Hindlimb muscle (tissue), 1 donor: ENCODE measurements around the gene APEX1. TPM values are rescaled to one million over a fixed set of nuclear protein-coding genes. Genes with fewer than 3 reads are reported as not detected.
"Not testable (repeated sequence)": the region's sequence is repeated elsewhere in the genome, so short reads cannot be mapped to it uniquely, and the experiment has no call there.

Experiments used
- DNase-seq: peaks from one replicate; pipeline ENCODE4 v3.0.0-alpha.2; 2013
- polyA plus RNA-seq: library from polyadenylated mRNA; unstranded; fragments of 120-200 nt; gene quantifications from one replicate; pipeline ENCODE4 v1.2.1, GENCODE V29; 2013; ENCODE audit not compliant: insufficient read length

APEX1 gene
- polyA plus RNA-seq, 1 donor, result 163 TPM

DNA sequence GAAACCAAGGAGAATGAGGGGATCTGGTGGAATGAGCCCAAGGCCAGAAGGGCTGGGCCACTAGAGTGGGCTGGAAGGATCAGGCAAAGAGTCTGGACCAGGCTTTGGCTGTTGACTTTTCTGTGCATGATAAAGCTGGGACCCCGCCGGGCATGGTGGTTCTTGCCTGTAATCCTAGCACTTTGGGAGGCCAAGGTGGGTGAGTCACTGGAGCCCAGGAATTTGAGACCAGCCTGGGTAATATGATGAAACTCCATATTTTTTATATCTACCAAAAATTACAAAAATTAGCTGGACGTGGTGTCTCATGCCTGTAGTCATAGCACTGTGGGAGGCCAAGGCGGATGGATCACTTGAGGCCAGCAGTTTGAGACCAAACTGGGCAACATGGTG lies 18.7 kb upstream of the APEX1 start:
- DNase-seq, result no peak

DNA sequence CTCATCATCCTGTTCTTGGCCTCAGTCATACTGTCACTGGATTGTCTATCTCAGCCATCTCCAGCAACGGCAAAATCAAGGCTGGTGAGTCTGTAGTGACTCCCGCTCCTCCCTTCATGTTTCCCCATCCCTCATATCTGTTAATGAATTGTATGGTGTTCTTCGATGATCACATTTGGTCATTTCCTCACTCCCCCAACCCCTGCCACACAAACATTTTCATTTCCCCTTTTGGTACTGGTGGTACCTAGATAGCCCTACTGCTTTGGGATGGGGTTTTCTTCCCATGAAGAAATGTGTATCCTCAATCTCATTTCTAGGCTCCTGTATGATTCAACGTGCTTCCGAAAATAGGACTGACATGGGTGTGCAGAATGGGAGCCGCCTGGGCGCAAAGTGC lies 16.4 kb upstream of the APEX1 start:
- DNase-seq, result no peak

DNA sequence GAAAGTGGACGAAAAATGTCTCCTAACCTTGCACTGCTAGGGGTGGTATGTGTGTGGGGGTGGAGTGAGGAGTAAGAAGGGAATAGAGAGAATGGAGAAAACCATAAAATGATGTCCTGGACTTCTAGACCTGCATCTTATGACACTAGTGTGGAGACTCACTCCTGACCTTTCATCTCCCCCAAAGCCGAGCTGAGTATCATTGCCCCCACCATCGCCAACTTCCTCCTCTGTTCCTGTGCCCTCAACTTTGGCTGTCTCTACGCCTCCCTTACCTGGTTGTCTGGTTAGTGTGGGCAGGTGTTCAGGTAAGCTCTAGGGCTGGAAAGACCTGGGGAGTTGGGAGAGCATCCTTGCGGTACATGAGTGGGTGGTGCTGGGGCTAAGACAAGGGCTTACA lies 14.6 kb upstream of the APEX1 start:
- no peak for DNase-seq

DNA sequence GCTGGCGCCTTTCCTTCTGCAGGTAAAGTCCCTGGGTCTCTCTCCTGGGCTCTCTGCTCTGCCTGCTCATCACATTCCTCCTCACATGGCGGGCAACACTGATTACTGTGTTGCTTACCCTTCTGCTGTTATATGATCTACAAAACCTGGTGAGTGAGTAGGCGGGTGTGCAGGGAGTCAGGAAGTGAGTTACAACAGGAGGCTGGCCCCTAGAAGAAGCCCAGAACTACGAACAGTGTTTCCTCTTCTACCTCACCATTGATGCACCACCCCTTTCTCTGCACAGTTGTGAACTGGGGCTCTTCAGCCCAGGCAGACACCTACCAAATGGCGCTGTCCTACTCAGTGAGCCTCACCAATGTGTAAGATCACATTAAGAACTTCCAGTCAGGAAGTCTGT lies 14.1 kb upstream of the APEX1 start:
- DNase-seq, result no peak

DNA sequence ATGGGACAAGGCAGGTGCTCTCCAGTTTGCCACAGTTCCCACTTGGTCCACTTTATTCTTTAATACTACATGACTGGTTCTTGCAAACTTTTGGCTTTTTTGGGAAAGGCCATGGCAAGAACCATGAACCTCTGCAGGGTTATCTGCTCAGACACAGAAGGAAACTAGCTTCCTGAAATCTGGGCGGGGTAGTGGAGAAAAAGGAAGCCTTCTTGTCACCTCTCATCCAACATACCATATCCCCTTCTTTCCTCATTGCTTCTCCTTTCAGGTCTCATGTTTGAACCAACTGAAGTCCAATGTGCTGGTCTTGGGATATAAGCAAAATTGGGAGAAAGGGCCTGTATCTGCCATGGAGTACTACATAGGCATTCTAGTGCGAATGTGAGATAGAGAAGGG lies 13.6 kb upstream of the APEX1 start:
- no peak for DNase-seq

DNA sequence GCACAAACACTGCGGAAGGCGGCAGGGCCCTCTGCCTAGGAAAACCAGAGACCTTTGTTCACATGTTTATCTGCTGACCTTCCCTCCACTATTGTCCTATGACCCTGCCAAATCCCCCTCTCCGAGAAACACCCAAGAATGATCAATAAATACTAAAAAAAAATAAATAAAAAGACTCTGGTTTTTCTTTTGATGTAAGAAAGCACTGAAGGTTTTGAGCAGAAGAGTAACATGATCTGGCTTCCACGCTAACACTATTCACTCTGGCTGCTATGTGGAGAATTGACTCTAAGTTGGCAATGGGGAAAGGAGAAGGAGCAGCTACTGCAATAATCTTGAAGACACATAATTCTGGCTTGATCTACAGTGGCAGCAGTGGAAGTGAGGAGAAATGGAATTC lies 11.4 kb upstream of the APEX1 start:
- DNase-seq, result not testable (repeated sequence)

DNA sequence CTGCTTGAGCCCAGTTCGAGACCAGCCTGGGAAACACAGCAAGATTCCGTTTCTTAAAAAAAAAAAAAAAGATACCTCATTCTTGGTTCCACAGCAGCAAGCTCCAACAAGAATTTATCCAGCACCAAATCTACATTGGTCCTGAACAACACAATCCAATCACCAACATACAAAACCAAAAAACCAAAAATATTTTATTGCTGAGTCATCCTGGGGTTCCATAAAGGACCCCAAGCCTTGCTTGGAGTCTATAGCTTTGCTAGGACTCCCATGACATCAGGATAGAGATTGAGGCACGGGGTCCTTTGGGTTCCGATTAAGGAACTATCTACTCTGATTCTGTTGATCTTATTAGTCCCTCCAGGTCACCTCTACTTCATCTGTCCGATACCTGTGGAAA lies 8.1 kb upstream of the APEX1 start:
- DNase-seq, result no peak

DNA sequence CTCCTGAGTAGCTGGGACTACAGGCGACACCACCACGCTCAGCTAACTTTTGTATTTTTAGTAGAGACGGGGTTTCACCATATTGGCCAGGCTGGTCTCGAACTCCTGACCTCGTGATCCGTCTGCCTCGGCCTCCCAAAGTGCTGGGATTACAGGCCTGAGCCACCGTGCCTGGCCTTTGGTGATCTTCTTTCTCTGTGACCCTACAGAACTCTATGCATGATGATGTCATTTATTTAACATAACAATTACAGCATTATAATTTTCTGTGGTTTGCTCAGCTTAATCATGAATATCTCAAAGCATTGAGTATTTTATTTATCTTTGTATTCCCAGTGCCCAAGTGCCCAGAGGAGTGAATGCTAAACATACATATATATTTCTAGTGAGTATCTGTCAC lies 2.2 kb upstream of the APEX1 start:
- not testable (repeated sequence) for DNase-seq

DNA sequence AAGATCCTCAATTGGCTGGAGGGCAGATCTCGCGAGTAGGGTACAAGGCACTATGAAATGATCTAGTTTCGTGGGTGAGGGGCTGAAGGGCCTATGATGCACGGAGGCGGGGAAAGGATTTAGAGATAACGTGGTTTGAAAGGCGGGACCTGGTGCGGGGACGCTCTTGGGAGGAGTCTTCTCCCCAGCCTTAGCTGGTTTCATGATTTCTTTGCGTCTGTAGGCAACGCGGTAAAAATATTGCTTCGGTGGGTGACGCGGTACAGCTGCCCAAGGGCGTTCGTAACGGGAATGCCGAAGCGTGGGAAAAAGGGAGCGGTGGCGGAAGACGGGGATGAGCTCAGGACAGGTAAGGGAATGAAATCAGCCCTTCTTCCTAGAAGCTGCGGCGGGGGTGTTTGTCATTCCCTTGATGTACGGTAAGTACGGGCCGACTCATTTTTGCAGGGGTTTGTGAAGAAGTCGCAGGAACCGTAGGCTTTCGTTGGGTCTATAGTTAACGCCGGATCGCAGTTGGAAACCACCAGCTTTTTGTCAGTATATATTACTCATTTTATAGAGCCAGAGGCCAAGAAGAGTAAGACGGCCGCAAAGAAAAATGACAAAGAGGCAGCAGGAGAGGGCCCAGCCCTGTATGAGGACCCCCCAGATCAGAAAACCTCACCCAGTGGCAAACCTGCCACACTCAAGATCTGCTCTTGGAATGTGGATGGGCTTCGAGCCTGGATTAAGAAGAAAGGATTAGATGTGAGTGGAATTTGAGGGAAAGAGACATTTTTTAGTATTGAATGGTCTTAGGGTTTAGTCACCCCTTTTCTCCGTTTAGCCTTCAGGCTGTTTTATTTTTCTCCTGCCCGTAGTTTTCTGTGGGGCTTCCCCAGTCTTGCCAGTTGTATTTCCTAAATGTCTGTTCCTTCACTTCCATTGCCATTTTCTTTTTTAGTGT lies 602 bp downstream of the APEX1 start:
- DNase-seq, result no peak

DNA sequence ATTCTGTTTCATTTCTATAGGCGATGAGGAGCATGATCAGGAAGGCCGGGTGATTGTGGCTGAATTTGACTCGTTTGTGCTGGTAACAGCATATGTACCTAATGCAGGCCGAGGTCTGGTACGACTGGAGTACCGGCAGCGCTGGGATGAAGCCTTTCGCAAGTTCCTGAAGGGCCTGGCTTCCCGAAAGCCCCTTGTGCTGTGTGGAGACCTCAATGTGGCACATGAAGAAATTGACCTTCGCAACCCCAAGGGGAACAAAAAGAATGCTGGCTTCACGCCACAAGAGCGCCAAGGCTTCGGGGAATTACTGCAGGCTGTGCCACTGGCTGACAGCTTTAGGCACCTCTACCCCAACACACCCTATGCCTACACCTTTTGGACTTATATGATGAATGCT lies 1.9 kb downstream of the APEX1 start:
- DNase-seq, result no peak

DNA sequence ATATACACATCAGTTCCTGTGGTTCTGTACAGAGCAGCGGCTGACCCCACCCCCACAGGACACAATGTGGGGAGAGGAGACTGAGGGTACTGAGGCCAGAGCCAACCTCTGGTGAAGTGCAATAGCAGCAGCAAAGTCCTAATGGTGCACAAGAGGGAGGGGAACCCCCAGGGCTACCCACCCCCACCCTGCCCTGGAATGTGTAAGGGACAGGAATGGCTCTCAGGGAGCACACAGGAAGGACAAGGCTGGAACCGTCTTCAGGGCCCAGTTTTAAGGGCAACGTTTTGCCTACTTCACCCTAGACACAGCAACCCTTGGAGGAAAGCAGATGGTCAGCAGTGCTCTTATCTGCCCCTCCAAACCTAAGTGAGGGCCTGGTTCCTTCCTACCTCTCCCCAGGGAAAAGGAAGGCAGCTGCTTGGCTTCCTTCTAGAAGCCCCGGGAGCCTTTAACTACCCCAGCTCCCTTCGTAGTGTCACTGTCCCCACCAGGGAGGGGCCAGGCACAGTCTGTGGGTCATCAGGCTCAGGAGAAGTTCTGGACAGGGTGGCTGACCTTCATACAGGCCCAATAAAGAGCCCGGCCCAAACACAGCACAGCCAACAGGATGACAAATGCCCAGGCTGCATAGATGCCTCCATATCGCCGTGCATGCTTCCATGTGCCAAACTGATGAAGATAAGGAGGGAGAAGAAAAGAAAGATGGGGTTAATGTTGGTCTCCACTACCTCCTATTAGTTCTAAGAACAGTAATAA lies 3.2 kb downstream of the APEX1 start:
- no peak for DNase-seq

DNA sequence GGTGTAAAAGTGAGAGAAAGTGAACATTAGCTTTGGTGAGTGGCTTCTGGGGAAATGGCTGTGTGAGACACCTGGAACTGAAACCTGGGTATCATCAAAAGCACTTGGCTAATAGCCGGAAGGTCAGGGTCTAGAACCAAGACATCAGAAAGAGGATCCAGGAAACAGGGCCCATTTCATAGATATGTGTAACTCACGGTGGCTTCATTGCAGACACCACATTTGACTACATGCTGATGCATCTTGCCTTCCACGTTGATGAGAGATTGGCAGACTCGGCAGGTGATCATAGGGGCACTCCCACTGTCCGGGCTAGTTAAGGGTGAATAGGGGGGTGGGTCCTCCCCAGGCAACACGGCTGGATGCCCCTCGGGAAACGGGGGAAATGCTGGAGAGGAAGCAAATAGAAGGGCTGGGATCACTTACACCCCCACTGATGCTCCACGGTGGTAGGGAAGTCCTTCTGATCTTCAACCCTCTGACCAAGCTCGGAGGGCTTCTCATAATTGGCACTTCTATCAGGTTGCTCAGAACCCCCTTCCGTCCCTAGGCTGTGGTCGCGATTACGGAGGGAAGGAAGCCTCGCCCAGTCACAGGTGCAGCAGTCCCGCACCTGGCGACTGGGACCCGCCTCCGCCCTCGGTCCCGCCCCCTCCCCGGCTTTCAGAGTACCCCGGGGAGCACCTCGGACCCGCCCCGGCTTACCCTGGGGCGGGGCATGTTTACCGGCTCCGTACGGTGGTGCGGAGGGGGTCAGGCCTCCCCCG lies 5.6 kb downstream of the APEX1 start:
- peak; percentile 22 for DNase-seq

DNA sequence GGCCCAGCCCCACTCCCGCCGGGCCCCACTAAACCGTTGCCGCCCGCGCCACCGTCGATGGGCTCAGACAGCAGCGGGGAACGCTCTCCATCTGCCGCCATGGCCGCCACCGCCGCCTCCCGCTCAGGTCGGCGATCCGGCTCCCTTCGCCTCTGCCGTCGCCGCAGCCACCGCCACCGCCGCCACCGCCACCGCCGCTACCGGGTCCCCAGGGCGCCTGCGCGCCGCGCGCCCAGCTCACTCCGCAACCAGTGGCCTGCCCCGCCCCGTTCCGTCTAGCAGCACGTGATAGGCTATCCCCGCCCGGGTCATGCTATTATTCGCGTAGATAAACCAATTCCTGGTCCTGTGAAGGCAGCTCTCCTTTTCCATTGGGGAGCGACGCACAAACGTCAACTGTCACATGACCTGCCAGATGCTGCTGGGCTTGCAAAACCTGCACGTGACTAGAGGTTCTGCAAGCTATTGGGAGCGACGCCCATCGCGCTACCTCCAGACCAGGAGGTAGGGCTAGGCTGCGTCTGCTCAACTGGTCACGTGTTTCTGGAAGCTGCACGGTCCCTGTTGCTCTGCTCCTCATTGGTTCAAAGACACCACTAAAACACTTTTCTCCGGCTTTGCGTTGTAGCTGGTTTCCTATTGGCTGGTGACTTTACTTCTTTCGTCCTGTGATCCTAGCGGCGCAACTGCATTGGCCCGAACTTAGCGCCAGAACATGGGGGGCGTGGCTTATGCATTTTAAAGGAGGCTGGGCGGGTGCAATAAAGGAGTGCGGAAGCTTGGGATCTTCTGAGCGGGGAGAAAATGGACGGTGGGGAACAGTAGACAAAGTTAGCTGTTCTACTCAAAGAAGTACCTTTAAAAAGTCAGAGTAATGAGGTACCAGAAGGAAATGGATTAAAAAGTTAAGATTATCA lies 6.5 kb downstream of the APEX1 start, which contains the start of gene PIP4P1:
Gene PIP4P1, minus strand, starts transcription at position 210 of the 917 bp plus-strand sequence. Its CDS starts 109 bp downstream, at position 101.
- DNase-seq, result peak; percentile 99

DNA sequence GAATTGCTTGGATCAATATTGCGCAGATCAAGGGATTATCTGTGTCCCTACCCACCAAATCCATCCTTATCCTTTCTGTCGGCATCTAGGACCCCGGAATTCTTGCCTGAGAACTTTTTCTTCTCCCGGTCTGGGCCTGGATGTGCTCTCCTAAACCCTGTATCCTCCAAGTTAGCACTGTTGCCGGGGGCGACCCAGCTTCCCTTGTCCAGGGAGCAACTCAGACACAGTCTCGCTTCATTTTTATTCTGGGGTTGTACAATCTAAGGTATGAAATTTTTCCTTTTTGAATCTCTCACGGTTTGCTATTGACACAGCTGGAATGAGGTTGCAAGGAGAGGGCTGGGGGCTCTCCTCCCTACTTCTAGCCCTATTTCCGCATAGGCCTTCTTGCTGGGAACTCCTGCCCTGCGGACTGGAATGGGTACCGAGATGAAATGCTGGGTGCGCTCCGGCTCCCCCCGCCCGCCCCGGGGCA lies 13.8 kb downstream of the APEX1 start:
- DNase-seq, result no peak

DNA sequence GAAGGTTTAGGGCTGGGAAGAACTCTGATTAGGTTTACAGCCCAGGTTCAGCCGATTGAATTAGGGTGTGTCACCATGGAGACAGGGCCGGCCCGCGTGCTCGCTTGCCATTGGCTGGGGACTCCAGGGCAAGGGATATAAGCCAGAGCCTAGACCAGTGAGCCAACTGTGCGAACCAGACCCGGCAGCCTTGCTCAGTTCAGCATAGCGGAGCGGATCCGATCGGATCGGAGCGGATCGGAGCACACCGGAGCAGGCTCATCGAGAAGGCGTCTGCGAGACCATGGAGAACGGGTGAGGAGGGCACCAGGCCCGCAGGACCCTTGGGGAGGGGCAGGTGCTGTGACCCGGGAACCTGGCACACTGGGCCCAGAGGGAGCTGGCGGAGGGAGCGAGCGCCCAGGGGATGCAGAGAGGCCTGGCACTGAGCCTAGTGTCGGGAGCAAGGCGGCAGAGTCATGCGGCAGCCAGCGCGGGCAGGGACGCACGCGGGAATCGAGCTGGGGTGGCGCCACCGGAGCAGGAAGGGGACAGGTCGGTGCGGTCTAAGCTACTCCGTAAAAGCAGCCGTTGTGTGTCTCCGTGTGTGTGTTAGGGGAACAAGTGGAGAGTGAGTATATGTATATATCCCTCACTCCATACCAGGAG lies 14.3 kb downstream of the APEX1 start, which contains the start of gene PNP:
Gene PNP, plus strand, starts transcription at position 165 of the 648 bp plus-strand sequence. Its CDS starts 119 bp downstream, at position 284.
- peak; percentile 49 for DNase-seq

DNA sequence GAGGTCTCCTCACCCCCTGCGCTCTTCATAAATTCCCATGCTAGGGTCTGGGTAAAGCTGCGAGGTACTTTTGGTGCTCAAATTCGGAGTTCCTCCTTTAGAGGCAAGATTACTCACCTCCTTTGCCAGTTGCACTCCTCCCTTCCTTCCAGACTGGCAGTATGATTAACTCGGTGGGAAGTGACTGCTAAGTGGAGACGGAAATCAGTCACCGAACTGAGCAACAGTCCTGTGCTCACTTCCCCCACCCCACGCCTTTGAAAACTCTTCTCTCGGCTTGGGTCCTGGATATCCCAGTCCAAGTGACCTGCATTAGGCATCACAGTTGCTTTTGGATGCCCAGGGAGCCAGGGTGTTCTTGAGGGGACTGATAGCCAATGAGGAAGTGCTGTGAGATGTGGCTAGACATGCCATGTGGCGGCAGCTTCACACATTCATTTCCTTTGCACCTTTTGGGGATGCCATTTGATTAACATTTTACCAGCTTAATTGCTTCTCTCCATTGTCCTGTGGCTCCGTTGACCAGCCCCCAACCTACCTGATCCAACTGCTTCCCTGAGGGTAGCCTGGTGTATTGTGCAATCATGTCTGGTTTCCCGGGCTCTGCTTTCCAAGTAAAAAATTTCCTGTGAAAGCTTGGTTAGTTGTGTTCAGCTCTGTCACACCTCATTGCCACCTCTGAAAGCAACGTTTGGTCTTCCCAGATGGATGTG lies 15.0 kb downstream of the APEX1 start:
- no peak for DNase-seq

DNA sequence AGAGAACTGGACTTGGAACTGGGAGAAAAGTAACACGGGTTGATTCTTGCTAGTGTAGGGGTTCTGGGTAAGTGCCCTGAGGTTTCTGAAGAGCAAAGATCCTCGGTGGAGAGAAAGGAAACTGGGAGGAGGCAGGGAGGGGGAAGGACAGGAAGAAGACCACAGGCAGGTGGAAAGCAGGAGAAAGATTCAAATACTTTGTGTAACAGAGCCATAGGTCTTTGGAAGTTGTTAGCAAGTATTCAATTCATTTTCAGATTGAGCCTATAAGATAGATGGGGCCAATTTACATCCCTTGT lies 15.5 kb downstream of the APEX1 start:
- no peak for DNase-seq

DNA sequence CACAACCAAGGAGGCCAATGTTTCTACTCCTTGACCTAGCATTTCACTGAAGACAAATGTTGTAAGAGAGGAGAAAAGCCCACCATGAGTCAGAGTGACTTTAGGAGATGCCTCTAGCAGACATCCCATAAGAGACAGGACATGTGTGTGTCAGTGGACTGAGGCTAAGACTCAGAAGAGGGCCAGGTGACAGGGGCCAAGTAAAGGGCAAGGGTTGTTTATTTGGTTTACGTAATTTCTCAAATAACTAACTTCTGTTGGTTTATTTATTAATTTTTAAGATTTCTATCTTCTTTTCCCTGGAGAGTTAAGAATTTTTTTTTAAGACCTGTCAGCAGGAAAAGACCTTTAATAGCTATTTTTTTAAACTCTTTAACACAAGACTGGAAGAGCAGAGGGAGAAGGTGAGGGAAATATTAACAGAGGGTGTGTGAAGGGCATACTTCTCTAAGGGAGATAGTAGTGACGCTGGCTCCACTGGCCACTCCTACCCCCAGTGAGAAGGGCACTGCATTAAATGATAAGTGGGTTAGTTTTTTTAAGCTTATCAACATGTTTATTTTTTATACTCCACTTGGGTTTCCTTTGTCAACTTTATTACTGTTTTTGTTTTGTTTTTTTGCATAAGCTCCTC lies 17.6 kb downstream of the APEX1 start:
- no peak for DNase-seq

DNA sequence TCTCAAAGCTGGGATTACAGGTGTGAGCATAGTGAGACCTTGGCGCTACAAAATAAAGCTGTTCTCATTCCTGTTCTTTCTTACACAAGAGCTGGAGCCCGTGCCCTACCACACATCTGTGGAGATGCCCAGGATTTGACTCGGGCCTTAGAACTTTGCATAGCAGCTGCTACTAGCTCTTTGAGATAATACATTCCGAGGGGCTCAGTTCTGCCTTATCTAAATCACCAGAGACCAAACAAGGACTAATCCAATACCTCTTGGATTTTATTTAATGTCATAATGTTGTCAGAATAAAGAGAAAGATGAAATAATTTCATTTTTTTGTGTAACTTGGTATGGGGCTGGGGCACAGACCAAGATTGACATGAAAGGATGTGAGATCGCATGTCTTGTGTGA lies 21.8 kb downstream of the APEX1 start:
- DNase-seq, result no peak
